Measurements from ENCODE around the gene ADAM12.

- TF ChIP-seq RAD21 (IDR thresholded peaks at IDR 0.05) = no peak
- TF ChIP-seq HNF4A (conservative IDR thresholded peaks at IDR 0.05) = no peak
- TF ChIP-seq MAX (IDR thresholded peaks at IDR 0.05) = no peak
- no peak for TF ChIP-seq CTCF (IDR thresholded peaks at IDR 0.05; ENCODE audit: low read depth, low read length, missing input control)
- TF ChIP-seq SP1 (IDR thresholded peaks at IDR 0.05) = no peak
- no peak for TF ChIP-seq RXRA (IDR thresholded peaks at IDR 0.05)
- TF ChIP-seq TAF1 (conservative IDR thresholded peaks at IDR 0.05) = no peak
- no peak for TF ChIP-seq JUND (IDR thresholded peaks at IDR 0.05)
- no peak for TF ChIP-seq REST (IDR thresholded peaks at IDR 0.05)
- no peak for TF ChIP-seq FOXA1 (IDR thresholded peaks at IDR 0.05)
These were observed 297.8 kb downstream of the ADAM12 start for GRCh38 chr10:126090443-126090842.

Measured in liver (tissue), 3 donors.